A549 (cell line): ENCODE results near the gene NOTCH3.

Experiments
- CHD2 ChIP-seq: fragments of 150-350 bp; IDR thresholded peaks from 2 replicates; pipeline ENCODE4 v1.6.1; 2014; ENCODE audit warnings: low read length; ENCODE audit not compliant: partially characterized antibody
- CTCF ChIP-seq: fragments of >200 bp; sonication (Bioruptor Twin); formaldehyde crosslinking; IDR thresholded peaks from 3 replicates; pipeline ENCODE4 v1.5.1; 2016
- EP300 ChIP-seq, 2 experiments: fragments of >200 bp; sonication (Bioruptor Twin); formaldehyde crosslinking; IDR thresholded peaks; 2 replicates in 1 of 2; 3 replicates in 1 of 2; pipeline ENCODE4 v1.6.1; 2016 to 2017
- GATA3 ChIP-seq: IDR thresholded peaks from 2 replicates; pipeline ENCODE4 v1.6.1; 2012; ENCODE audit warnings: borderline replicate concordance
- POLR2A ChIP-seq: IDR thresholded peaks from 2 replicates; pipeline ENCODE4 v1.6.1; 2012; ENCODE audit warnings: mild to moderate bottlenecking, low read length
- RAD21 ChIP-seq, 2 experiments: fragments of >200 bp in 1 of 2; sonication (Bioruptor Twin) in 1 of 2; formaldehyde crosslinking in 1 of 2; IDR thresholded peaks in 1 of 2; conservative IDR thresholded peaks in 1 of 2; 2 replicates in 1 of 2; 3 replicates in 1 of 2; pipeline ENCODE4 v1.6.1; 2012 to 2018; ENCODE audit warnings: inconsistent platforms in 1 of 2
- RCOR1 ChIP-seq: fragments of 150-350 bp; IDR thresholded peaks from 2 replicates; pipeline ENCODE4 v1.6.1; 2014; ENCODE audit warnings: antibody characterized with exemption, low read length, low read depth
- RNF2 ChIP-seq: fragments of 200-600 bp; sonication (generic); IDR thresholded peaks from 2 replicates; pipeline ENCODE4 v1.6.1; 2016; ENCODE audit warnings: low read depth, mild to moderate bottlenecking, antibody characterized with exemption, moderate library complexity, borderline replicate concordance
- SMC3 ChIP-seq: fragments of >200 bp; sonication (Bioruptor Twin); formaldehyde crosslinking; IDR thresholded peaks from 3 replicates; pipeline ENCODE4 v1.6.1; 2018; ENCODE audit warnings: inconsistent platforms
- ZFP36 ChIP-seq: fragments of 450-650 bp; IDR thresholded peaks from 2 replicates; pipeline ENCODE4 v1.6.1; 2014; ENCODE audit warnings: borderline replicate concordance; ENCODE audit not compliant: partially characterized antibody
- TF ChIP-seq, protein P1 (sequence below): fragments of 250-450 bp; sonication (Bioruptor Pico); IDR thresholded peaks from 2 replicates; pipeline ENCODE4 v1.5.0; 2021; ENCODE audit warnings: mild to moderate bottlenecking, moderate library complexity, borderline replicate concordance
- TF ChIP-seq, protein P2 (sequence below): IDR thresholded peaks from 2 replicates; pipeline ENCODE4 v1.6.1; 2012; ENCODE audit warnings: low read depth, borderline replicate concordance

DNA sequence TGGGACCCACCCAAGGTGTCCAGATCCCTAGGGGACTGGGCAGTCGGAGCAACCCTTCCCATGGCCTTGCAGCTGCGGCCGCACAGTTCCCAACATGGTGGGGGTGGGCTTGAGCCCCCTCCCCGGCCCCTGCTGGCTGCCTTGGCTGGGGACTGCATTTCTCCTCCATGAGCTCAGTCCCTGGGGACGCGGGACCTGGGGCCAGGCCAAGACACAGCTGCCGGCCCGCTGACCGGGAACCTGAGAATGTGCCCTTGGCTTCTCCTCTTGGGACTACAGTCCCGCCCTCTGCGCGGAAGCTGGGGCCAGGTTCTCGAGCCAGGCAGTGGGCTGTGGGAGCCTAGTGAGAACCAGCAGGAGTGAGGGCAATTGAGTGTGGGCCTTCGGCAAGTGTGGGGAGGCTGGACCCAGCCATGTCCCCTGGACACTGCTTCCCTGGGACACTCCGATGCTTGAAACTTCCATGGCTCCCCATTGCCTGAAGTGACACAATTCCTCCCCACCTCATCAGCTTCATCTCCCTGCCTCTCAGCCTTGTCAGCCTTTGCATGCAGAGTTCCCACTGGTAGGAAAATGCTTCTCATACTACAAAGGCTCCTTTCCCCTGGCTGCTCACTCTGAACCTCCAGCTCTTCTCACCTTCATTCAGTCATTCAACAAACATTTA lies 13.1 kb upstream of the NOTCH3 start:
- TF ChIP-seq ZFP36 (no peak), CHD2 (no peak), POLR2A (no peak), EP300 (IDR thresholded peaks at IDR 0.05) (no peak), CTCF (no peak), GATA3 (no peak), SMC3 (no peak), RCOR1 (no peak), RNF2 (no peak), RAD21 (conservative IDR thresholded peaks at IDR 0.05 in 1 of 2, IDR thresholded peaks at IDR 0.05 in 1 of 2) (no peak)
- TF ChIP-seq, protein P1, sequence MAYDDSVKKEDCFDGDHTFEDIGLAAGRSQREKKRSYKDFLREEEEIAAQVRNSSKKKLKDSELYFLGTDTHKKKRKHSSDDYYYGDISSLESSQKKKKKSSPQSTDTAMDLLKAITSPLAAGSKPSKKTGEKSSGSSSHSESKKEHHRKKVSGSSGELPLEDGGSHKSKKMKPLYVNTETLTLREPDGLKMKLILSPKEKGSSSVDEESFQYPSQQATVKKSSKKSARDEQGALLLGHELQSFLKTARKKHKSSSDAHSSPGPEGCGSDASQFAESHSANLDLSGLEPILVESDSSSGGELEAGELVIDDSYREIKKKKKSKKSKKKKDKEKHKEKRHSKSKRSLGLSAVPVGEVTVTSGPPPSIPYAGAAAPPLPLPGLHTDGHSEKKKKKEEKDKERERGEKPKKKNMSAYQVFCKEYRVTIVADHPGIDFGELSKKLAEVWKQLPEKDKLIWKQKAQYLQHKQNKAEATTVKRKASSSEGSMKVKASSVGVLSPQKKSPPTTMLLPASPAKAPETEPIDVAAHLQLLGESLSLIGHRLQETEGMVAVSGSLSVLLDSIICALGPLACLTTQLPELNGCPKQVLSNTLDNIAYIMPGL (CRISPR knock-in tag), result no peak
- TF ChIP-seq, protein P2, sequence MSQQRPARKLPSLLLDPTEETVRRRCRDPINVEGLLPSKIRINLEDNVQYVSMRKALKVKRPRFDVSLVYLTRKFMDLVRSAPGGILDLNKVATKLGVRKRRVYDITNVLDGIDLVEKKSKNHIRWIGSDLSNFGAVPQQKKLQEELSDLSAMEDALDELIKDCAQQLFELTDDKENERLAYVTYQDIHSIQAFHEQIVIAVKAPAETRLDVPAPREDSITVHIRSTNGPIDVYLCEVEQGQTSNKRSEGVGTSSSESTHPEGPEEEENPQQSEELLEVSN, result no peak
